OCI-M2 (cell line): ENCODE data around the gene EIF2B5.
"Not testable (repeated sequence)": the region's sequence is repeated elsewhere in the genome, so short reads cannot be mapped to it uniquely, and the experiment has no call there.

Experiments
- DNase-seq: peaks from one replicate; lab custom pipeline; 2025; ENCODE audit not compliant: unreplicated experiment; lab: John Stamatoyannopoulos, UW

The EIF2B5 gene

GRCh38 chr3:184145751-184146270 is 10.7 kb downstream of the EIF2B5 start:
- no peak for DNase-seq

GRCh38 chr3:184148076-184148475 is 12.9 kb downstream of the EIF2B5 start:
- DNase-seq: no peak

- no peak for DNase-seq
These were observed 14.0 kb downstream of the EIF2B5 start for GRCh38 chr3:184149123-184149522.

GRCh38 chr3:184149770-184150169 is 14.6 kb downstream of the EIF2B5 start:
- DNase-seq: not testable (repeated sequence)

GRCh38 chr3:184154885-184155643 is 19.9 kb downstream of the EIF2B5 start, which contains the start of gene DVL3:
TSS of gene DVL3 (plus strand) at chr3:184155377. CDS start at chr3:184155636, 259 bp downstream.
- DNase-seq: no peak

GRCh38 chr3:184155644-184156521 is 20.7 kb downstream of the EIF2B5 start:
- no peak for DNase-seq

GRCh38 chr3:184156522-184156955 is 21.4 kb downstream of the EIF2B5 start:
- DNase-seq: no peak

- DNase-seq: no peak
These were observed 22.0 kb downstream of the EIF2B5 start for GRCh38 chr3:184157206-184157605.

- no peak for DNase-seq
These were observed 23.2 kb downstream of the EIF2B5 start for GRCh38 chr3:184158404-184158803.

GRCh38 chr3:184160456-184160855 is 25.3 kb downstream of the EIF2B5 start:
- no peak for DNase-seq

- DNase-seq: not testable (repeated sequence)
These were observed 27.5 kb downstream of the EIF2B5 start for GRCh38 chr3:184162571-184163070.

- DNase-seq: no peak
These were observed 29.6 kb downstream of the EIF2B5 start for GRCh38 chr3:184164648-184165330.

GRCh38 chr3:184165543-184165942 is 30.4 kb downstream of the EIF2B5 start:
- DNase-seq: no peak

GRCh38 chr3:184166671-184167070 is 31.5 kb downstream of the EIF2B5 start:
- no peak for DNase-seq

GRCh38 chr3:184167786-184168185 is 32.6 kb downstream of the EIF2B5 start:
- DNase-seq: no peak

- no peak for DNase-seq
These were observed 33.4 kb downstream of the EIF2B5 start for GRCh38 chr3:184168363-184169120.

- DNase-seq: no peak
These were observed 35.0 kb downstream of the EIF2B5 start for GRCh38 chr3:184169896-184170875.

GRCh38 chr3:184171562-184171961 is 36.4 kb downstream of the EIF2B5 start:
- DNase-seq: no peak
